Lung (tissue), 12 donors: ENCODE data around the gene ADAMTS2. TPM values are rescaled to one million over a fixed set of nuclear protein-coding genes. Genes with fewer than 3 reads are reported as not detected.

ENCODE experiments used
- ATAC-seq: fragments of 200-7000 bp; cut with Tn5 transposase; one replicate; pipeline ENCODE4 v1.9.1; 2020; ENCODE audit warnings: moderate number of reproducible peaks; ENCODE audit not compliant: insufficient read depth, low FRiP score
- DNase-seq, 3 donors: peaks; one replicate each; pipeline ENCODE4 v3.0.0-alpha.2; 2013 to 2017
- H3K27ac ChIP-seq, 2 donors: one replicate each; pipeline ENCODE4 v1.5.1; 2013; ENCODE audit warnings: mild to moderate bottlenecking in 2 of 2, moderate library complexity in 2 of 2, control low read depth in 1 of 2, inconsistent platforms in 1 of 2, low read depth in 1 of 2, low read length in 1 of 2
- H3K27me3 ChIP-seq, 3 donors: one replicate each; pipeline ENCODE4 v1.5.1; 2013; ENCODE audit warnings: low read length in 2 of 3; ENCODE audit not compliant: control insufficient read depth in 3 of 3, insufficient read depth in 3 of 3
- H3K36me3 ChIP-seq, 4 donors: one replicate each; pipeline ENCODE4 v1.5.1; 2013; ENCODE audit warnings: low read length in 4 of 4, mild to moderate bottlenecking in 1 of 4, moderate library complexity in 1 of 4; ENCODE audit not compliant: control insufficient read depth in 4 of 4, insufficient read depth in 4 of 4
- H3K4me1 ChIP-seq, 5 donors: one replicate each; pipeline ENCODE4 v1.5.1; 2013; ENCODE audit warnings: low read length in 5 of 5, mild to moderate bottlenecking in 2 of 5, moderate library complexity in 1 of 5; ENCODE audit not compliant: control insufficient read depth in 5 of 5, insufficient read depth in 5 of 5
- H3K4me3 ChIP-seq: one replicate; pipeline ENCODE4 v1.5.1; 2013; ENCODE audit warnings: mild to moderate bottlenecking, control low read depth, moderate library complexity
- H3K9ac ChIP-seq, 2 donors: one replicate each; pipeline ENCODE4 v1.5.1; 2013; ENCODE audit warnings: low read length in 2 of 2, control low read depth in 1 of 2; ENCODE audit not compliant: insufficient read depth in 1 of 2
- H3K9me3 ChIP-seq, 4 donors: one replicate each; pipeline ENCODE4 v1.5.1; 2013; ENCODE audit warnings: low read length in 3 of 4, mild to moderate bottlenecking in 1 of 4, moderate library complexity in 1 of 4; ENCODE audit not compliant: control insufficient read depth in 4 of 4, insufficient read depth in 3 of 4
- WGBS, 2 donors: extraction: QIAGEN DNeasy Blood & Tissue Kit; methylation state at CpG; one replicate each; pipeline ENCODE4 v1.1.7; 2013; 5-methylcytosine and 5-hydroxymethylcytosine counted together
- polyA plus RNA-seq, 2 donors: library from polyadenylated mRNA; stranded (reverse); fragments of 200-250 nt; gene quantifications; one replicate each; pipeline ENCODE4 v1.2.1, GENCODE V29; 2013
- total RNA-seq, 2 donors: library from RNA; depleted of rRNA in 1 of 2; stranded (reverse); fragments of >200 nt in 1 of 2; gene quantifications; one replicate each; pipeline ENCODE4 v1.2.1, GENCODE V29; 2014 to 2021
- TF ChIP-seq, protein P1 (sequence below): IDR thresholded peaks from 2 replicates; pipeline ENCODE4 v1.5.1; 2012; ENCODE audit warnings: mild to moderate bottlenecking; ENCODE audit errors: control extremely low read depth, extremely low read depth
- donor health status: control.
- donor health status: control.
- donor health status: Bipolar disorder and iron deficiency.
- donor health status: healthy.
- donor health status: DM: yes; HTN: yes; CAD: no.

Gene ADAMTS2
- total and polyA plus RNA-seq, 4 donors: 9.3 to 45.5 (median 28.7) TPM

DNA sequence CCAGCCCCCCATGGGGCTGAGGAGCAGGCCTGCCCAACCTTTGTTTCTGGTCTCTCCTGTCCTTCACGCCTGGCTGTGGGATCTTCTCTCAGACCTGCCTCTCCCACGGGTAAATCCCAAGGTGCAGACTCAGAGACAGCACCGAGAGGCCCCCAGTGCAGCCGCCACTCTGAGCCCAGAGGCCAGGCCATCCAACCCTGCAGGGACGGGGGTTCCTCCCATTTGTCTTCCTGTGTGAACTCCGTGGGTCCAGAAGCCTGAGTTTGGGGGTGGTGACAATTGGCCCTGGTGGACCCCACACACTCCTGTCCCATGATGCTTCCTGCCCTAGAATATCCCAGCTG lies 123.4 kb downstream of the ADAMTS2 start:
- Histone ChIP-seq H3K4me1 (peaks cover 0 to 5% (median 3%) of the 10 kb centered on the region in 5 donors), H3K27me3 (no peaks in the 10 kb centered on the region), H3K27ac (no peak overlapping the region), H3K9ac (no peak overlapping the region), H3K36me3 (peaks cover 0 to 4% (median 1%) of the 10 kb centered on the region in 4 donors), H3K4me3 (no peak overlapping the region), H3K9me3 (peaks cover 0 to 18% (median 1%) of the 10 kb centered on the region in 4 donors)
- ATAC-seq (no peak), DNase-seq (no peak)
- 71 to 81% methylated on average over 6 of the region's 6 CpGs for WGBS, 2 donors
- TF ChIP-seq, protein P1, sequence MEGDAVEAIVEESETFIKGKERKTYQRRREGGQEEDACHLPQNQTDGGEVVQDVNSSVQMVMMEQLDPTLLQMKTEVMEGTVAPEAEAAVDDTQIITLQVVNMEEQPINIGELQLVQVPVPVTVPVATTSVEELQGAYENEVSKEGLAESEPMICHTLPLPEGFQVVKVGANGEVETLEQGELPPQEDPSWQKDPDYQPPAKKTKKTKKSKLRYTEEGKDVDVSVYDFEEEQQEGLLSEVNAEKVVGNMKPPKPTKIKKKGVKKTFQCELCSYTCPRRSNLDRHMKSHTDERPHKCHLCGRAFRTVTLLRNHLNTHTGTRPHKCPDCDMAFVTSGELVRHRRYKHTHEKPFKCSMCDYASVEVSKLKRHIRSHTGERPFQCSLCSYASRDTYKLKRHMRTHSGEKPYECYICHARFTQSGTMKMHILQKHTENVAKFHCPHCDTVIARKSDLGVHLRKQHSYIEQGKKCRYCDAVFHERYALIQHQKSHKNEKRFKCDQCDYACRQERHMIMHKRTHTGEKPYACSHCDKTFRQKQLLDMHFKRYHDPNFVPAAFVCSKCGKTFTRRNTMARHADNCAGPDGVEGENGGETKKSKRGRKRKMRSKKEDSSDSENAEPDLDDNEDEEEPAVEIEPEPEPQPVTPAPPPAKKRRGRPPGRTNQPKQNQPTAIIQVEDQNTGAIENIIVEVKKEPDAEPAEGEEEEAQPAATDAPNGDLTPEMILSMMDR: no peak

DNA sequence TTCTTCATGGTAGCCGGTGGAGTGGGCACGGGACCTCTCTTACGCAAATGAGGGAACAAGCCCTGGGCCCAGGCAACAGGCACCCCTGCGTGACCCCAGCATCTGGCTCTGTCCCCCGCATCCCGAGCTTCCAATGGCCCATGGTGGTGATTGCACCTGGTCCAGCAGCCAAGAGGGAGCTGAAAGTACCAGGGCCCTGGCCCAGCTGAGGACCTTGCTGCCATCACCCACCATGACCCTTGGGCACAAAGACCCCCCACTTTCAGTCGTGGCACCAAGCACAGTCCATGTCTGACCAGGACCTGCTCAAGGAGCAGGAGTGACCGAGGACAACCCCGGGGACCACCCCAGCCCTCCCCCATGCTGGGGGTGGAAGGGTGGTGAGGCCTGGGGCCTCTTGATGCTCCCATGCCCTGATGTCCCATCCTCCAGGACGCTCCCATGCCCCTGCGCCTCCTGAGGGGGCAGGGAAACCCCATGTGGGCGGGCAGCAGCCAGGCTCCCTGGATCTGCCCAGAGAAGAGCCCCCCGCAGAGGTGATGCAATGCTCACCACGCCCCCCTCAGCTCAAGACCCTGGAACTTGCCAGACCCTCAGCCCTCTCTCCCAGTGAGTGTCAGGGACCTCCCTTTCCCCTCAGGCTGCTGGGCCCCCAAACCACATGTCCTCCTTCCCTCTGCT lies 123.9 kb downstream of the ADAMTS2 start:
- TF ChIP-seq, protein P1: no peak
- Histone ChIP-seq H3K4me1 (no peaks in the 10 kb centered on the region), H3K36me3 (peaks cover 0 to 4% (median 1%) of the 10 kb centered on the region in 4 donors), H3K9ac (no peak overlapping the region), H3K27ac (no peak overlapping the region), H3K27me3 (no peaks in the 10 kb centered on the region), H3K9me3 (peaks cover 0 to 18% (median 1%) of the 10 kb centered on the region in 4 donors), H3K4me3 (no peak overlapping the region)
- 88 to 91% methylated on average over 14 of the region's 14 CpGs for WGBS, 2 donors
- ATAC-seq (no peak), DNase-seq (no peak)

DNA sequence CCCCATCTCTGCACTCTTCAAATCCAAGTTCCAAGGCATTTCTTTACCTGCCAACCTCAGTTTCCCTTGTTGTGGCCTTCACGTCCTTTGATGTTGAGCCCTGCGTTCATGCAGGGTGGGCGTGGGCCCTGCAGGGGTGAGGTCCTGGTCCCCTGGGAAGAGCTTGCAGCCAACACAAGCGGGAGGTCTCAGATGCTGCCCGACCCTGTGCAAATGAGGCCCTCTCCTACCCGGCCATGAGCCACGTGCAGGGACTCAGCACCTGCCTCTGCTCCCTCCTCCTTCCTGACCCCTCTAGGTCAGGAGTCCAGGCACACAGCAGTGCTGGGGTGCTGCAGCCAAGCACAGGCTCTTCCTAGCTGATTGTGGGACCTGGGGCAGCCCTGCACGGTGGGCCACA lies 124.5 kb downstream of the ADAMTS2 start:
- no peaks in the 10 kb centered on the region for H3K27me3 ChIP-seq
- no peak for DNase-seq
- H3K36me3 ChIP-seq: peaks cover 0 to 4% (median 1%) of the 10 kb centered on the region in 4 donors
- WGBS, 2 donors: 79 to 90% methylated on average over 8 of the region's 8 CpGs
- no peaks in the 10 kb centered on the region for H3K4me1 ChIP-seq
- H3K27ac ChIP-seq: no peak overlapping the region
- peaks cover 0 to 18% (median 1%) of the 10 kb centered on the region in 4 donors for H3K9me3 ChIP-seq
- no peak for ATAC-seq
- H3K4me3 ChIP-seq: no peak overlapping the region
- no peak overlapping the region for H3K9ac ChIP-seq
- TF ChIP-seq, protein P1: no peak
